Activated naive CD4-positive, alpha-beta T cell treated with anti-CD3 and anti-CD28 coated beads, Interleukin-2, amount 50 U/mL, for 72 hours (primary cell): Measurements from ENCODE around the gene C10orf90. TPM values are rescaled to one million over a fixed set of nuclear protein-coding genes. Genes with fewer than 3 reads are reported as not detected.
A peak's percentile ranks its signal among the peaks of the same experiment; 100 is the strongest.

Experiments used
- ATAC-seq, 2 donors: fragments of 150-1000 bp; cut with Tn5 transposase; 2 replicates each; pipeline ENCODE4 v1.10.0; 2021; ENCODE audit warnings: mild to moderate bottlenecking in 2 of 2, moderate library complexity in 2 of 2
- DNase-seq, 2 donors: peaks; one replicate each; pipeline ENCODE4 v3.0.0; 2021 to 2022; ENCODE audit warnings: low spot score in 2 of 2
- H3K27ac Mint-ChIP-seq, 2 donors: one replicate each; pipeline ENCODE4 v1.8.0; 2022; ENCODE audit warnings: mild to moderate bottlenecking in 2 of 2, mixed read lengths in 2 of 2
- H3K36me3 Mint-ChIP-seq, 2 donors: one replicate each; pipeline ENCODE4 v1.8.0; 2022; ENCODE audit warnings: mixed read lengths in 2 of 2
- H3K9me3 Mint-ChIP-seq, 2 donors: one replicate each; pipeline ENCODE4 v1.8.0; 2022; ENCODE audit warnings: mixed read lengths in 2 of 2
- total RNA-seq, 2 donors: library from RNA; stranded (reverse); gene quantifications; one replicate each; pipeline ENCODE4 v1.2.3, GENCODE V29; 2022

Gene C10orf90
- total RNA-seq, 2 donors from 2014 or later = not detected

DNA sequence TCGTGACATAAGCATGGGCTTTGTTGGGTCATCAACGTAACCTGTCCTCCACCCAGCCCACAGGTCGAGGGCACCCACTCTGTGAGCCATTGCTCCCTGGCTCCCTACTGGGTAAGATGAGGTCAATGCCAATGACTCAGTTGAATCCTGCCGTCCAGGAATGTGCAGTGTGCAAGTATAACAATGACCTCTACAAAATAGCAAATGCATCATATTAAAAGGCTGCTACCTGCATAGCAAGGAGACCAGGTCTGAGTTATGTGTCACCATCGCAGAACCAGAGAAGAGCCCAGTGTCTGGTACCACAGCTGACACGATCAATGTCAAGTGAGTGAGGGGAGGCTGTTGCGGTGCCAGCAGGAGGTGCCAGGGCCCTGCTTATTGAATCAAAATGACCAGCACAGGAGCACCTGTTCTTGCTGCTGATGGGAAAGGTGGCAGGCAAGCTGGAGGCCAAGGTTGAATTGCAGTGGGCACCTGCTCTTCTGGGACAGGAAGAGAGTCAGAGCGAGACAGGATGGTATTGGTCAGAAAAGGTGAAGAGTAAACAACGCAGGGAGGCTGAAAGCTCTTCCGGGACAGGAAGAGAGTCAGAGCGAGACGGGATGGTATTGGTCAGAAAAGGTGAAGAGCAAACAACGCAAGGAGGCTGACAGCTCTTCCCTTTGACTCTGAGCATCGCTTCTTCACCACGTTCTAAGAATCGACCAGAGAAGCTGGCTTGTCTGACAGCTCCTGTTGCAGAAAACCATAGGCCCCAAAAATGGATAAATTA, 173.5 kb downstream of the C10orf90 start:
- H3K9me3 Mint-ChIP-seq = peaks cover 4 to 5% of the 10 kb centered on the region in 2 donors
- no peak for DNase-seq
- H3K27ac Mint-ChIP-seq = no peak overlapping the region
- no peak for ATAC-seq
- H3K36me3 Mint-ChIP-seq = no peaks in the 10 kb centered on the region

DNA sequence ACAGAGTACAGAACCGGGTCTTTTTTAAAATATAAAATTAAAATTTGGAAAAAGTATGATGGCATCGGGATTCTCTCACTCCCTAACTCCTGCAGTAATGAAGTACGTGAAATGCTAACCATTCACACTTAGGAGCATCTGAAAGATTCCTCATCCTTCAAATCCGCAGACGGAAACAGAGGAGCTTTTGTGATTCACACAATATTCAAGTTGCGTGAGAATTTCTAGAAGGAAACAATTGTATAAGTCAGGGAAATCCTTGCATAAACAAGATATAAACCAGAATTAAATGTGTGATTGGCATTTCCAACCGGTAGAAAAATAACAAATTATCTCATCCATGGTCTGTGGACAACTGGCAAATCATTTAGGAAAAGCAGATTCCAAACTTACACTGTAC, 179.0 kb downstream of the C10orf90 start:
- ATAC-seq (no peak), DNase-seq (no peak)
- H3K9me3 Mint-ChIP-seq = peaks cover 0 to 3% of the 10 kb centered on the region in 2 donors
- H3K27ac Mint-ChIP-seq = no peak overlapping the region
- H3K36me3 Mint-ChIP-seq = no peaks in the 10 kb centered on the region

DNA sequence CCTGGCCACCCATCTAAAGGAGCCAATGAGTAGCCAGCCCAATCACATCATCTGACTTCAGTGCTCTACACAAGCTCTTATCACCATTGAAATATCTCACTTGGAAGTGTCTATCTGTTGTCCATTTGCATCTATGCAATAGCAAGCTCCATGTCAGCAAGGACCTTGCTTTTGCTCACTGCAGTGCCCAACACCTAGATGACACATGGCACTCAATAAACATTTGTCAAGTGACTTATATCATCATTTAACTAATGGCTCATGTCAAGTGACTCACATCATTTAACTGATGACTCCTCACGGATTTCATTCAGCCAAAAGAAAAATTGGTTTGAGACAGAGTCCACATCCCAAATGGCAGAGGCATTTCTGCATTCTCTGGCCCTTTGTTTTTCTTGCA, 189.3 kb downstream of the C10orf90 start:
- ATAC-seq (no peak), DNase-seq (no peak)
- Mint-ChIP-seq H3K36me3 (no peaks in the 10 kb centered on the region), H3K27ac (no peak overlapping the region), H3K9me3 (peaks cover 3 to 6% of the 10 kb centered on the region in 2 donors)

DNA sequence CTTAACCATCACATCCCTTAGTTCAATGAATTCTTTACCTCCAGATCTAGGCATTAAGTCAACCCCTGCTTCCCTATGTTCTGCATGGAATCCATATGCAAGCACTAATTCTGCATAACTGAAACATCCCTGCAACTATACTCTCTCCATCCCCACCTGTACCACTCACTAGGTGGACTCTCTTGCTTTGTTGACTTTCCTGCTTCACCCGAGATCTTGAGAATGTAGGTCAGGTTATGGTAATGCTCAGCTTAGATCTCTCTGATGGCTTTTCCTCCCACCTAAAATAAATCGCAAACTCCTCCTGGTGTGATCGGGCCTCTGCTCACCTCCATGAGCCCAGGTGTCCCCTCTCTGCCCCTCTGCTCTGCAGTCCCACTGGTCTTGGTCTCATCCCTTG, 189.8 kb downstream of the C10orf90 start:
- H3K27ac Mint-ChIP-seq = no peak overlapping the region
- no peaks in the 10 kb centered on the region for H3K36me3 Mint-ChIP-seq
- ATAC-seq = no peak
- DNase-seq = no peak
- peaks cover 3 to 6% of the 10 kb centered on the region in 2 donors for H3K9me3 Mint-ChIP-seq

DNA sequence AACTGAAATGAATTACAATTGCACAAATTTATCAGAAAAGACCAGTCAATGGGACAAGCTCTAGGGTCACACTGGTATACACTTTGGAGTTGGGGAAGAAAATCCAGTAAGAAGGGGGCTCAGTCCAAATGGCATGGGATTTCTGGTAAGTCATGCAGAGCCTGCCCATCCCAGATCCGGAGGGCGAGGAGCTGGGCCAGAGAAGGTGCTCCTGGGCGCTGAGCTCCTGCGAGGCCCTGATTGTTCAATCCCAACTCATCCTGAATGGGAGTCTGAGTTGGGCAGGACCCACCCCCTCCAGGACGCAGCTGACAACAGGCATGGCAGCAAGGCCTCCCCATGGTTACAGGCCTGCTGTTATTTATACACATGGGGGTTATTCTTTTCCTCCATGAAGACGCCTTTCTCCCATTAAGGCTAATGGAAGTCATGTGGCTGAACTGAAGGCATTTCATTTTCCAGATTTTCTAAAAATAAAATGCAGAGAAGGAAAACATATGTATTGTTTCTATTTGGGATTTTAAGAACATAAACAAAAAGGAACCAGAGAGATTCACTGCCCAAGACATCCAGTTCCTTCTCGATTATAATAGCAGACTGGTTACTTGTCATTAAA, 191.1 kb downstream of the C10orf90 start:
- no peak for ATAC-seq
- Mint-ChIP-seq H3K9me3 (peaks cover 3 to 12% of the 10 kb centered on the region in 2 donors), H3K27ac (no peak overlapping the region), H3K36me3 (no peaks in the 10 kb centered on the region)
- no peak for DNase-seq

DNA sequence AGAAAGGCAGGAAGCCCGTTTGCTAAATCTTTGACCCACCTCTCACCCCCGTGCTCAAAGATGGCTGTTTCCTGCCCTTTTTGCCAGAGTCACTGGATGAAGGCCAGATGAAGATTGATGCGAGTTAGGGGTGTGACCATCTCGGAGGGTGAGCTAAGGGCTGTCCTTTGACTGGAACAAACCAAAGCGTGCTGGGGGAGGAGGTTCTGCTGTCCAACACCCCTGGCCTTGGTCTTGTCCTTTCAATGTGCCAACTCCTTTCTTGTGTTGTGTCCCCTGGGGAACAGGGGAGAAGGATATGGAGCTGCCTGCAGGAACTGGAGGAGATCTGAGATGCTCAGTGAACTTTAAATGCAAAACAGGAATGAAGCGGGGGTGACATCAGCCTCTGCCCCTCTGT, 191.9 kb downstream of the C10orf90 start:
- Mint-ChIP-seq H3K36me3 (peaks cover 0 to 6% of the 10 kb centered on the region in 2 donors), H3K27ac (no peak overlapping the region), H3K9me3 (peaks cover 3 to 12% of the 10 kb centered on the region in 2 donors)
- ATAC-seq = no peak
- no peak for DNase-seq

DNA sequence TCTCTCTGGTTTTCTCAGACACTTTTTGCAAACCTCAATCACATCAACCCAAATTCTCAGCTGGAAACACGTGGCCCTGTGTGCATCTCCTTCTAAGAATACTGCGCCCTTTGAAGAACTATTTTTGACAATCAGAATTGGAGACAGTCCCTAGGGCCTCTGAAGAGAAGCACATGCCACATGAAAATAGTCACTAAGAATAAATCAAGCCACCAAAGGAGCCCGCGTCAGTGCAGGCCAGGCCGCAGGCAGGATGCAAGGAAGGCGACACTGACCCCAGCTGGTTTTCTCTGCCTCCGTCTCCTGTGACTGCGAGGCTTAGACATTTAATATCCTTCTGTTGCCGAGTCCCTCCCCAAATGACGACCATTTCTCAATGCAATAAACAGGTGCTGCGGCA, 194.2 kb downstream of the C10orf90 start:
- H3K27ac Mint-ChIP-seq = no peak overlapping the region
- DNase-seq = no peak
- no peak for ATAC-seq
- peaks cover 0 to 6% of the 10 kb centered on the region in 2 donors for H3K36me3 Mint-ChIP-seq
- peaks cover 0 to 5% of the 10 kb centered on the region in 2 donors for H3K9me3 Mint-ChIP-seq

DNA sequence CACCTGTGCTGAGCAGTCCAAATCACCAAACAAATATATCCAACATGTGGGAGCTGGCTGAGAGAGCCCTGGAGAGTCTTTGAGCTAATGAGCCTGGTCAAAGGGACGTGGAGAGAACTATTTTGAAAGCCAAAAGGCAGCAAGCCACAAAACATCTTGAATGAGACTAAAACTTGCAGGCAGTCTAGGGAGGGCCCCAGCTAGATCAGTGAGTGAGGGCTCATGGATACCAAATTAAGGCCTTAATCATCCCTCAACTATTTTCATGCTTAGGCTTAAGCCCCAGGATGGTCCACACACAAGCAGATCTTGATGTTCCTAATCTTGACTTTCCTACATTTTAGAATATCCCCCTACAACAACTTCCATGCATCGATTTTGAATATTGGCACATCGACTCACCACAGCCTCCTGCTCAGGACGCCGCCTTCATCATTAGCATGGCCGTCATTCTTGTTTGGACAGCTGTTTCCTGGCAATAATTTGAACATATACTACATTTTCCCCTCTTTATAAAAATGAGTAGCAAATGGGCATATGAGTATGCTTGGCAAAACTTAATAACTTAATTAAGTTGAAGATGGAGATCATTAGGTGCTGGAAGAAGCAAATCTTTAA, 195.3 kb downstream of the C10orf90 start:
- Mint-ChIP-seq H3K9me3 (peaks cover 4 to 5% of the 10 kb centered on the region in 2 donors), H3K27ac (no peak overlapping the region), H3K36me3 (peaks cover 0 to 6% of the 10 kb centered on the region in 2 donors)
- no peak for DNase-seq
- no peak for ATAC-seq

DNA sequence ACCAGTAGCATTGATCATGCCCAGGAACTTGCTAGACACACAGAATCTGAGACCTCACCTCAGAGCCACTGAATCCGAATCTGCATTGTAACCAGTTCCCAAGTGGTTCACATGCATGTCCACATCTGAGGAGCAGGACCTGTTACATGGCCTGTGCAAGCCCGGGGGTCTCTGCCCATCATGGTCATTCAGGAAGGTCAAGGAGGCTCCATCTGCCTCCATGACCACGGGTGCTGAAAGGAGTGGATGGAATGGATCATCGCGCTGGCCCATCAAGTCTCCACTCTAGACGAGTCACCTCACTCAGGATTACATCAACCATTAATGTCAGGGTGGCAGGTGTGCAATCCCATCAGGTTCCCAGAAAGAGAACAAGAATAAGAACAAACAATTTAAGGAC, 196.5 kb downstream of the C10orf90 start:
- no peak for ATAC-seq
- Mint-ChIP-seq H3K9me3 (peaks cover 4 to 5% of the 10 kb centered on the region in 2 donors), H3K27ac (no peak overlapping the region), H3K36me3 (peaks cover 0 to 6% of the 10 kb centered on the region in 2 donors)
- no peak for DNase-seq

DNA sequence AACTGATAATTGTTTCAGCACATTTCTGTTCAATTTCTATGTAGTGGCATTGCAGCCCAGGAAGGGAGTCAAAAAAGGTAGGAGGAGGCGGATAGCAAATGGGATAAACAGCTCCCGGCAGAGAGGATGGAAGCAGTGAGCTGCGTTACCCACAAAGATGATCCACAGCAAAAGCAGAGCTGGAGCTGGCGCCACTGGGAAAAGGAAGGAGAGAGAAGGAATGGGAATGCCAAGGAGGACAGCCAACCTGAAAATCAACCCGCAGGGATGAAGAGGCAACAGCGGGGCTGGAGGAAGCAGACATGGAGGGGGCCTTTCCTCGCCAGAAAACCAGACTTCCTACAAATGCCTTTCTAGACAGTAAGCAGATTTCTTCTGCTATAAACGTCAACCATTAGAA, 199.5 kb downstream of the C10orf90 start:
- ATAC-seq (no peak), DNase-seq (no peak)
- H3K27ac Mint-ChIP-seq = no peak overlapping the region
- peaks cover 0 to 6% of the 10 kb centered on the region in 2 donors for H3K36me3 Mint-ChIP-seq
- H3K9me3 Mint-ChIP-seq = peaks cover 4 to 5% of the 10 kb centered on the region in 2 donors

DNA sequence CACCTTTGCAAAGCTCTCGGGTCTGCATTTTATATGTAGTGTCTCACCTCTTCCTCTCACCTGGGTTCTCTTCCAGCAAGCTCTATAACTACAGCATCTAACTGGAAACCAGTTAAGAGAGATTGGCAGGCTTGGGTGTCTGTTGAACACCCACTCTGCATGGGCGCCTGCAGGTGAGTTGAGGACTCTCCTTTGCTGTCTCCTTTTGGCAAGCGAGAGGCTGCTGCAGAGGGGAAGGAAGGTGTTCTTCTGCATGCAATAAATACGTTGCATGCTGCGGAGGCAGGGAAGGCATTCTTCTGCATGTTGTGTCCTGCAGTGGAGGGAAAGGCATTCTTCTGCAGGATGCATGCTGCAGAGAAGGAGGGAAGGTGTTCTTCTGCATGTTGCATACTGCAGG, 200.8 kb downstream of the C10orf90 start:
- ATAC-seq = no peak
- peaks cover under 1 to 4% of the 10 kb centered on the region in 2 donors for H3K9me3 Mint-ChIP-seq
- no peak for DNase-seq

DNA sequence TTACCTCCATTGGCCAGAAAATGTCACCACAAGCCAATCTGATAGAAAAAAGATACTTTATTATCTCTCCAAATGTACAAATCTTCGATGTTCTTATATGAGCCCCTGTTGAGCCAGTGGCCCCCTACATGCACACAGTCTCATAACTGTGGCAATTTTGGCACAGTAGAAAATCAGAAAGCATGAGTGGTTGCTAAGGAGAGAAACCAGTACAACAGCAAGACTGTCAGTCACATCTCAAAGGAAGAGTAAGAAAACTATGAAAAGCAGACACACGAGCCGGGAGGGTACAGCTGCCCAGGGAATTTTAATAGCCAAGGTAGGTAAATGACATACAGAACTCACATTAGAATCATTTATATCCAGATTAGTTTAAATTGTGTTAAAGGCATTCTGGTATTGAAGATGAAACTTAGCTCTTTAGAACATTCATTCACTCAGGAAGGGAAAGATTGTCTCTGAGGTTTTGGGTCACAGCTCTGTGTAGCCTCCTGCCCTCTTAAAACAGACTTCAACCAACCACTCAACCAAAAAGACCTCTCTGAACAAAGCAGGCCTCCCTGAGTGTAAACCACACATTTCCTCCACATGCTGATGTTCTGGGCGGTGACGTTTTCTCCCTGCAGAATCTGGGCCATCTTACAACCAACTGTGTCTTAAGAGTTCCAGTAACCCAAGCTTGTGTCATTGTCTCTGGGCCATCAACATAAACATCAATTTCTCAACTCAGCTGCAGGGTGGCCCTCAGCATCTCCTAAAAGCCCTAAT, 201.4 kb downstream of the C10orf90 start:
- Mint-ChIP-seq H3K36me3 (peaks cover 0 to 5% of the 10 kb centered on the region in 2 donors), H3K9me3 (peaks cover 0 to 4% of the 10 kb centered on the region in 2 donors), H3K27ac (no peak overlapping the region)
- ATAC-seq = peak in 1 of 2 donors; percentile 58
- DNase-seq = no peak

More for the DNA sequence above, 200.8 kb downstream of the C10orf90 start:
- Mint-ChIP-seq H3K36me3 (peaks cover 0 to 6% of the 10 kb centered on the region in 2 donors), H3K27ac (no peak overlapping the region)

DNA sequence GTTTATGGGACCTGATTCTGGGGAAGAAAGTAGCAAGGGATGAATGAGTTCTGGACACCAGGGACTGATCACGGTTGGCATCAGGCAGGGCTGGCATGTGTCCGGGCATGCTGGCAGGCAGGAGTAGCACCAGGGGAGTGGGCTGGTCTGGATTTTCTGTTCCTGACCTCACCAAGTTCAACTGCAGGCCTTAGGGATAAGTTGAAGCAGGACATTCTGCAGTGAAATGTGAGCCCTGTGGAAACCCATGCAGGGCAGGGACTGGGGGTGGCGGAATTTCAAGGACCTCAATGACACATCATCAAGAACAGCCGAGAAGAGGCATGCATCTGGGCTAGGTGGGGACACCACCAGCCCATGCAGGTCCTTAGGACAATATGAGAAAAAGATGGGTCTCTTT, 202.0 kb downstream of the C10orf90 start:
- no peaks in the 10 kb centered on the region for H3K36me3 Mint-ChIP-seq
- ATAC-seq = no peak
- H3K27ac Mint-ChIP-seq = no peak overlapping the region
- H3K9me3 Mint-ChIP-seq = peaks cover 0 to 6% of the 10 kb centered on the region in 2 donors
- no peak for DNase-seq

DNA sequence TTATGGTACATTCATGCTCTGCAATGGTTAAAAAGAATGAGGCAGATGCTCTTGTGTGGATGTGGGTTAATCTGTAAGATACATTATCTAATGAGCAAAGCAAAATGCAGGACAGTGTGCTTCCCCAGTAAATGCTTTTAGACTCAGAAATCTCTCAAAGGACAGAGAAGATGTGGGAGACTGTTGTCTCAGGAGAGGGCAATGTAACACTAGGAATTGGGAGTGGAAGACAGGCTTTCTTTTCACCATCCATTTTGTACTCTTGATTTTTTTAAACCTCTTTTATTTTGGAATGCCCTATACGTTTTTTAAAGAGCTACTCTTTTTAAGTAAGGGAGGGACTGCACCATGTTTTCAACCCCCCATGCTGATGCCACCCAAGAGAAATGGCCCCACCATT, 204.7 kb downstream of the C10orf90 start:
- Mint-ChIP-seq H3K27ac (no peak overlapping the region), H3K36me3 (no peaks in the 10 kb centered on the region), H3K9me3 (peaks cover 5 to 17% of the 10 kb centered on the region in 2 donors)
- ATAC-seq (no peak), DNase-seq (no peak)

DNA sequence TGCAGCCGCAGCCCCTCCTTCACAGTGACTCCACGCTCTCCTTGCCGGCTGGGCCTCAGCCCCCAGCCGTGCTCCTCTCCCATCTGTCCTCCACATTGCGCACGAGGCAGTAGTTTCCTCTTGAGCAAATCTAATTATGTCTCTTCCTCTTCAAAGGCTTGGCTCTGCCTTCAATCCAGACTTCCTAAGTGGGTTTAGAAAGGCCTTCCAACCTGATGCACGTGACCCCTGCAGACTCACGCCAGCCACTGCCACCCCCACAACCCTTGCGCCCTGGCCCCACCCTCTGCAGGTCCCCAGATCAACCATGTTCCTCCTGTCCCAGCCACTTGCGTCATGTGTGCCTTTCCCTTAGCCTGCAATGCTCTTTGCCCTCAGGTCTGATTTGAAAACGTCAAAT, 207.2 kb downstream of the C10orf90 start:
- Mint-ChIP-seq H3K9me3 (peaks cover 5 to 16% of the 10 kb centered on the region in 2 donors), H3K27ac (peak overlapping the region in 1 of 2 donors; percentile 23), H3K36me3 (no peaks in the 10 kb centered on the region)
- no peak for DNase-seq
- no peak for ATAC-seq

DNA sequence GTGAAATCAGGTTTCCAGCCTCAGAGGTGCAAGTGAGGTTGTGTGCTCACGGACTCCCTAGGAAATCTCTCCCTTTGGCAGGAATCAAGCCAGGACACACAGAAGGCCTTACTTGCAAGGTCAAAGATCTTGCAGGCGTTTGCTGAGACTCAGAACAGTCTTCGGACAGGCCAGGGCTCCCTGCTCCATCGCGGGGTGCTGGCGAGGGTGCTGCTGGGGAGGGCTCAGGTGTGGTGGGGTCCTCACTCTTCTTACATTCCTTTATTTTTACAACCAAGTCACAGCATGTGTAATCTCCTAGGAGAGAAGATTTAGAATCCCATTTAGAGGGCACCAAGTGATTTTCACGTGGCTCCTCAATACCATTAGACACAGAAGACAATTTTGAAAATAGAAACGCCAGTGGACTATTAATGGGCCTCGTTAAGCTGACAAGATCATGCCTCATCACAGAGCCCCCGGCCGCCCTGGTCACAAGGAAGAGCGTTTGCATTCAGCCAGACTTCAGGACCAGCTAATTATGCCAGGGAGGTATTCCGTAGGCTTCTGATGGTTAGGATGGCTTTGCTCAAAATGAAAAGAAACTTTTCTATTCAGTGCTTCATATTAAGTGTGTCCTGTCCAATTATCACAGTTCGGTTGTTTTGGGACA, 209.1 kb downstream of the C10orf90 start:
- ATAC-seq = no peak
- no peaks in the 10 kb centered on the region for H3K36me3 Mint-ChIP-seq

More for the DNA sequence above, 209.1 kb downstream of the C10orf90 start:
- H3K27ac Mint-ChIP-seq = no peak overlapping the region
- peaks cover 5 to 16% of the 10 kb centered on the region in 2 donors for H3K9me3 Mint-ChIP-seq
- DNase-seq = no peak
